ENCODE data around the gene MED26.

The MED26 gene

GRCh38 chr19:16623576-16623975 is 4.4 kb downstream of the MED26 start:
- H3K9ac ChIP-seq: no peak overlapping the region
- H3K4me1 ChIP-seq: peaks cover 16% of the 10 kb centered on the region
- no peak overlapping the region for H3K4me2 ChIP-seq (ENCODE audit: low read length)
- H3K36me3 ChIP-seq (ENCODE audit: control insufficient read depth, insufficient read depth, low read length): no peaks in the 10 kb centered on the region
- no peak overlapping the region for H2AFZ ChIP-seq
- no peaks in the 10 kb centered on the region for H3K9me3 ChIP-seq (ENCODE audit: control insufficient read depth, low read length)
- peaks cover 86% of the 10 kb centered on the region for H3K79me2 ChIP-seq
- no peak overlapping the region for H3K27ac ChIP-seq
- no peaks in the 10 kb centered on the region for H3K27me3 ChIP-seq (ENCODE audit: control insufficient read depth, insufficient read depth, low read length)
- H3K4me3 ChIP-seq (ENCODE audit: low read depth, low read length): no peak overlapping the region
- TF ChIP-seq CTCF (IDR thresholded peaks at IDR 0.05): no peak

- no peak overlapping the region for H2AFZ ChIP-seq
- no peak overlapping the region for H3K9ac ChIP-seq
- no peaks in the 10 kb centered on the region for H3K9me3 ChIP-seq (ENCODE audit: control insufficient read depth, low read length)
- H3K79me2 ChIP-seq: peaks cover 91% of the 10 kb centered on the region
- TF ChIP-seq CTCF (IDR thresholded peaks at IDR 0.05): no peak
- no peaks in the 10 kb centered on the region for H3K36me3 ChIP-seq (ENCODE audit: control insufficient read depth, insufficient read depth, low read length)
- H3K4me1 ChIP-seq: peaks cover 16% of the 10 kb centered on the region
- H3K4me2 ChIP-seq (ENCODE audit: low read length): no peak overlapping the region
- H3K27ac ChIP-seq: no peak overlapping the region
- H3K27me3 ChIP-seq (ENCODE audit: control insufficient read depth, insufficient read depth, low read length): no peaks in the 10 kb centered on the region
- H3K4me3 ChIP-seq (ENCODE audit: low read depth, low read length): no peak overlapping the region
Observed at GRCh38 chr19:16623066-16623465, 4.9 kb downstream of the MED26 start.

- Histone ChIP-seq H3K27ac (no peak overlapping the region), H3K27me3 (ENCODE audit: control insufficient read depth, insufficient read depth, low read length) (no peaks in the 10 kb centered on the region), H3K4me1 (peaks cover 16% of the 10 kb centered on the region), H2AFZ (no peak overlapping the region), H3K4me2 (ENCODE audit: low read length) (no peak overlapping the region), H3K36me3 (ENCODE audit: control insufficient read depth, insufficient read depth, low read length) (no peaks in the 10 kb centered on the region), H3K9ac (no peak overlapping the region), H3K9me3 (ENCODE audit: control insufficient read depth, low read length) (no peaks in the 10 kb centered on the region), H3K79me2 (peaks cover 96% of the 10 kb centered on the region), H3K4me3 (ENCODE audit: low read depth, low read length) (no peak overlapping the region)
- TF ChIP-seq CTCF (IDR thresholded peaks at IDR 0.05): no peak
Observed at GRCh38 chr19:16621165-16621800, 6.7 kb downstream of the MED26 start.

- Histone ChIP-seq H3K9ac (no peak overlapping the region), H2AFZ (no peak overlapping the region), H3K36me3 (ENCODE audit: control insufficient read depth, insufficient read depth, low read length) (no peaks in the 10 kb centered on the region), H3K4me1 (peaks cover 16% of the 10 kb centered on the region), H3K4me3 (ENCODE audit: low read depth, low read length) (no peak overlapping the region), H3K79me2 (peaks cover 95% of the 10 kb centered on the region), H3K27ac (no peak overlapping the region), H3K4me2 (ENCODE audit: low read length) (no peak overlapping the region), H3K9me3 (ENCODE audit: control insufficient read depth, low read length) (no peaks in the 10 kb centered on the region), H3K27me3 (ENCODE audit: control insufficient read depth, insufficient read depth, low read length) (no peaks in the 10 kb centered on the region)
- TF ChIP-seq CTCF (IDR thresholded peaks at IDR 0.05): no peak
Observed at GRCh38 chr19:16620584-16620983, 7.4 kb downstream of the MED26 start.

- no peaks in the 10 kb centered on the region for H3K9me3 ChIP-seq (ENCODE audit: control insufficient read depth, low read length)
- no peak for TF ChIP-seq CTCF (IDR thresholded peaks at IDR 0.05)
- H3K79me2 ChIP-seq: peaks cover 95% of the 10 kb centered on the region
- H3K4me3 ChIP-seq (ENCODE audit: low read depth, low read length): no peak overlapping the region
- no peak overlapping the region for H3K4me2 ChIP-seq (ENCODE audit: low read length)
- no peak overlapping the region for H3K27ac ChIP-seq
- H2AFZ ChIP-seq: no peak overlapping the region
- H3K9ac ChIP-seq: no peak overlapping the region
- H3K27me3 ChIP-seq (ENCODE audit: control insufficient read depth, insufficient read depth, low read length): no peaks in the 10 kb centered on the region
- no peaks in the 10 kb centered on the region for H3K36me3 ChIP-seq (ENCODE audit: control insufficient read depth, insufficient read depth, low read length)
- peaks cover 16% of the 10 kb centered on the region for H3K4me1 ChIP-seq
Observed at GRCh38 chr19:16620018-16620417, 8.0 kb downstream of the MED26 start.

All from parathyroid adenoma (tissue), 2 donors.